Measurements from ENCODE around the gene ACBD4.

- no peak for TF ChIP-seq POLR2AphosphoS5 (IDR thresholded peaks at IDR 0.05)
- TF ChIP-seq, protein P1, sequence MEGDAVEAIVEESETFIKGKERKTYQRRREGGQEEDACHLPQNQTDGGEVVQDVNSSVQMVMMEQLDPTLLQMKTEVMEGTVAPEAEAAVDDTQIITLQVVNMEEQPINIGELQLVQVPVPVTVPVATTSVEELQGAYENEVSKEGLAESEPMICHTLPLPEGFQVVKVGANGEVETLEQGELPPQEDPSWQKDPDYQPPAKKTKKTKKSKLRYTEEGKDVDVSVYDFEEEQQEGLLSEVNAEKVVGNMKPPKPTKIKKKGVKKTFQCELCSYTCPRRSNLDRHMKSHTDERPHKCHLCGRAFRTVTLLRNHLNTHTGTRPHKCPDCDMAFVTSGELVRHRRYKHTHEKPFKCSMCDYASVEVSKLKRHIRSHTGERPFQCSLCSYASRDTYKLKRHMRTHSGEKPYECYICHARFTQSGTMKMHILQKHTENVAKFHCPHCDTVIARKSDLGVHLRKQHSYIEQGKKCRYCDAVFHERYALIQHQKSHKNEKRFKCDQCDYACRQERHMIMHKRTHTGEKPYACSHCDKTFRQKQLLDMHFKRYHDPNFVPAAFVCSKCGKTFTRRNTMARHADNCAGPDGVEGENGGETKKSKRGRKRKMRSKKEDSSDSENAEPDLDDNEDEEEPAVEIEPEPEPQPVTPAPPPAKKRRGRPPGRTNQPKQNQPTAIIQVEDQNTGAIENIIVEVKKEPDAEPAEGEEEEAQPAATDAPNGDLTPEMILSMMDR (IDR thresholded peaks at IDR 0.05 in 8 of 11, conservative IDR thresholded peaks at IDR 0.05 in 3 of 11), result no peak
These were observed 2.2 kb downstream of the ACBD4 start for GRCh38 chr17:45137561-45138305.

Measured in spleen (tissue), 7 donors.